ENCODE data around the gene NCF2.

DNA sequence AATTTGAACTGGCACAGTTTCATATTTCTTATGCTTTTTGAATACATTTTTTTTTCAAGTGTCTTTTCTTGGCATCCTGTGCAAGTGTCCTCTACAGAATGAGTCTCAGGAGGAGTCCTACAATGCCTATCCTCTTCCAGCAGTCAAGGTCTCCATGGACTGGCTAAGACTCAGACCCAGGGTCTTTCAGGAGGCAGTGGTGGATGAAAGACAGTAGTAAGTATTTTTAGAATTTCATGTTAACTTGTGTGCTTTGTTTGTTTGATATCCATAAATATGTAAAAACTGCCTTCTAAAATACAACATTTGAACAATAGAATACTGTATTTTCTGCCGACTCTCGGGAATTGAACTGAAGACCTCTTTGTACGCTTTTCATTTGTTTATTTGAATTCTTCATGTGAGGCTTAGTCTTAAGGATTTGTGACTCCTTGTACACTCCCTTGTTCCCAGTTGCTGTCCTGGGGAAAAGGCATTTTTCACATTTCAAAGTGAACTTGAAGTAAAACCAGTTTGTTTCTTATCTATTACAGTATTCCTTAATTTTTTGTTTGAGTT is 56.6 kb downstream of the NCF2 start:
- no peak for TF ChIP-seq POLR2A (IDR thresholded peaks at IDR 0.05; ENCODE audit: low read length)
- no peak for TF ChIP-seq GATA1 (IDR thresholded peaks at IDR 0.05; ENCODE audit: low read depth, low read length)
